HepG2 (cell line): Measurements from ENCODE around the gene EMILIN1. TPM values are rescaled to one million over a fixed set of nuclear protein-coding genes. Genes with fewer than 3 reads are reported as not detected.
A peak's percentile ranks its signal among the peaks of the same experiment; 100 is the strongest.

ENCODE experiments used
- ATAC-seq: fragments of 200-7000 bp; cut with Tn5 transposase; 3 replicates; pipeline ENCODE4 v1.9.1; 2020; ENCODE audit warnings: mild to moderate bottlenecking, moderate library complexity
- BruUV-seq: library from RNA; stranded (reverse); fragments of 400-500 nt; replicated peaks from 2 replicates; lab custom pipeline; 2021; lab: Mats Ljungman, UMichigan
- CTCF ChIA-PET: fragments of 300-600 bp; formaldehyde crosslinking; extraction: SDS; loops from one replicate; lab custom pipeline; 2021; ENCODE audit warnings: low total read pairs, inconsistent platforms, low intra/inter-chr PET ratio; lab: Yijun Ruan, JAX
- POLR2A ChIA-PET: fragments of 350-600 bp; sonication (Branson Sonifier 250); formaldehyde crosslinking; loops from one replicate; lab custom pipeline; 2020; ENCODE audit warnings: antibody characterized with exemption, inconsistent platforms; lab: Yijun Ruan, JAX
- DNase-seq: peaks from one replicate; pipeline ENCODE4 v3.0.0-alpha.2; 2015; ENCODE audit warnings: low spot score
- FAIRE-seq: peaks from 3 replicates; lab custom pipeline; 2011; peaks lifted over from hg19 to GRCh38; lab: Jason Lieb, UNC
- H2AFZ ChIP-seq: one replicate; pipeline ENCODE4 v1.6.1; 2011; ENCODE audit warnings: low read length, inconsistent platforms
- H3K27ac ChIP-seq: fragments of 300-600 bp; 3 replicates; pipeline ENCODE4 v1.8.0; 2011; ENCODE audit warnings: mixed run types, mild to moderate bottlenecking, mixed read lengths, low read length, inconsistent platforms; ENCODE audit not compliant: insufficient read depth; ENCODE audit errors: extremely low read length
- H3K27me3 ChIP-seq, 2 experiments: fragments of 200-600 bp in 1 of 2; 2 replicates in 1 of 2; 3 replicates in 1 of 2; pipeline versions ENCODE4 v1.6.0 to v1.8.0; 2011; ENCODE audit warnings: low read length in 2 of 2, mild to moderate bottlenecking in 2 of 2, moderate library complexity in 2 of 2, inconsistent platforms in 1 of 2; ENCODE audit not compliant: insufficient read depth in 2 of 2, control insufficient read depth in 1 of 2
- H3K36me3 ChIP-seq, 2 experiments: fragments of 200-600 bp in 1 of 2; replicated peaks in 1 of 2; 2 replicates in 1 of 2; 3 replicates in 1 of 2; pipeline versions ENCODE4 v1.5.1 to v1.8.0; 2011; ENCODE audit warnings: low read length in 2 of 2, inconsistent platforms in 1 of 2; ENCODE audit not compliant: insufficient read depth in 2 of 2, control insufficient read depth in 1 of 2
- H3K4me1 ChIP-seq: 2 replicates; pipeline ENCODE4 v1.5.1; 2012; ENCODE audit warnings: low read length, inconsistent platforms; ENCODE audit not compliant: insufficient read depth
- H3K4me2 ChIP-seq: 2 replicates; pipeline ENCODE4 v1.6.0; 2011; ENCODE audit warnings: low read depth, low read length, inconsistent platforms
- H3K4me3 ChIP-seq, 3 experiments: fragments of 200-600 bp in 1 of 3; sonication (generic), shearing (Covaris generic) in 1 of 3; replicated peaks in 1 of 3; 2 replicates each; pipeline ENCODE4 v1.5.1; 2011 to 2016; ENCODE audit warnings: low read length in 3 of 3, inconsistent platforms in 2 of 3, low read depth in 2 of 3, mild to moderate bottlenecking in 2 of 3, control low read depth in 1 of 3, mixed read lengths in 1 of 3; ENCODE audit not compliant: insufficient read depth in 1 of 3
- H3K79me2 ChIP-seq: one replicate; pipeline ENCODE4 v1.6.1; 2011; ENCODE audit warnings: low read length, inconsistent platforms; ENCODE audit not compliant: insufficient read depth
- H3K9ac ChIP-seq: 2 replicates; pipeline ENCODE4 v1.6.0; 2011; ENCODE audit warnings: mild to moderate bottlenecking, low read depth, low read length, inconsistent platforms; ENCODE audit not compliant: insufficient read depth
- H3K9me3 ChIP-seq: 2 replicates; pipeline ENCODE4 v1.5.1; 2012; ENCODE audit warnings: mild to moderate bottlenecking, low read length
- H4K20me1 ChIP-seq: 2 replicates; pipeline ENCODE4 v1.6.0; 2011; ENCODE audit warnings: inconsistent platforms, mild to moderate bottlenecking, low read length, moderate library complexity; ENCODE audit not compliant: insufficient read depth
- ATF1 ChIP-seq: IDR thresholded peaks from 2 replicates; pipeline ENCODE4 v1.6.1; 2016; ENCODE audit warnings: mild to moderate bottlenecking, control low read depth
- DNMT1 ChIP-seq: sonication (generic); formaldehyde crosslinking; IDR thresholded peaks from 2 replicates; pipeline ENCODE4 v1.5.1; 2020; ENCODE audit warnings: mild to moderate bottlenecking, missing genetic modification reagents
- HOXA3 ChIP-seq: sonication (generic); formaldehyde crosslinking; IDR thresholded peaks from 2 replicates; pipeline ENCODE4 v1.5.0; 2020; ENCODE audit warnings: missing genetic modification reagents
- HOXA9 ChIP-seq: sonication (generic); formaldehyde crosslinking; IDR thresholded peaks from 2 replicates; pipeline ENCODE4 v1.8.1; 2022; ENCODE audit warnings: missing genetic modification reagents, mild to moderate bottlenecking, moderate library complexity, borderline replicate concordance
- MAX ChIP-seq: IDR thresholded peaks from 2 replicates; pipeline ENCODE4 v1.6.1; 2012; ENCODE audit warnings: inconsistent platforms
- NONO ChIP-seq, 2 experiments: fragments of 450-650 bp in 1 of 2; sonication (generic) in 1 of 2; formaldehyde crosslinking in 1 of 2; IDR thresholded peaks in 1 of 2; conservative IDR thresholded peaks in 1 of 2; 2 replicates each; pipeline versions ENCODE4 v1.6.1 to v1.8.0; 2017 to 2022; ENCODE audit warnings: mild to moderate bottlenecking in 1 of 2, missing genetic modification reagents in 1 of 2, moderate library complexity in 1 of 2
- POLR2A ChIP-seq, 2 experiments: IDR thresholded peaks; 2 replicates each; pipeline ENCODE4 v1.6.1; 2011; ENCODE audit warnings: low read depth in 2 of 2, low read length in 2 of 2, mild to moderate bottlenecking in 1 of 2, moderate library complexity in 1 of 2; ENCODE audit not compliant: insufficient read depth in 1 of 2
- THYN1 ChIP-seq: sonication (generic); formaldehyde crosslinking; IDR thresholded peaks from 2 replicates; pipeline ENCODE4 v1.8.1; 2023; ENCODE audit warnings: low read depth, mild to moderate bottlenecking, moderate library complexity, missing genetic modification reagents, borderline replicate concordance
- ZNF205 ChIP-seq: IDR thresholded peaks from 2 replicates; pipeline ENCODE4 v1.6.1; 2018; ENCODE audit warnings: missing biosample characterization, missing genetic modification reagents
- ZNF280B ChIP-seq: sonication (generic); formaldehyde crosslinking; IDR thresholded peaks from 2 replicates; pipeline ENCODE4 v1.5.0; 2020; ENCODE audit warnings: missing genetic modification reagents, mild to moderate bottlenecking, borderline replicate concordance
- ZNF280D ChIP-seq: sonication (generic); formaldehyde crosslinking; IDR thresholded peaks from 2 replicates; pipeline ENCODE4 v1.5.1; 2020; ENCODE audit warnings: mild to moderate bottlenecking, missing genetic modification reagents
- ZNF772 ChIP-seq: sonication (generic); formaldehyde crosslinking; IDR thresholded peaks from 2 replicates; pipeline ENCODE4 v1.5.0; 2020; ENCODE audit warnings: mild to moderate bottlenecking, missing genetic modification reagents
- WGBS: methylation state at CpG from one replicate; pipeline ENCODE4 v1.1.6; 2017; ENCODE audit warnings: low lambda C conversion rate; 5-methylcytosine and 5-hydroxymethylcytosine counted together
- in situ Hi-C: cut with HindIII; loops from 2 replicates; pipeline ENCODE4 v1.10.0; 2017; ENCODE audit warnings: low pct_unique_long_range_greater_than_20kb; ENCODE audit not compliant: extremely low pct_ligation_motif_present
- intact Hi-C: fragments of 100-400 bp; cut with micrococcal nuclease; formaldehyde crosslinking; loops from one replicate; pipeline ENCODE4 v1.10.0; 2022; ENCODE audit not compliant: unreplicated experiment
- polyA plus RNA-seq, 8 experiments: library from polyadenylated mRNA; depleted of rRNA in 3 of 8; stranded (reverse) in 7 of 8; unstranded in 1 of 8; fragments of >200 nt; fragmentation: Illumina TruSeq in 4 of 8; extraction: Trizol in 4 of 8; gene quantifications; 2 replicates each; pipeline versions ENCODE4 v1.2.1 to v1.2.3, GENCODE V29; 2011 to 2016; ENCODE audit warnings: low read depth in 4 of 8, missing spikeins in 1 of 8, mixed read lengths in 1 of 8; ENCODE audit not compliant: insufficient read depth in 1 of 8
- total RNA-seq, 5 experiments: library from RNA; depleted of rRNA; stranded (reverse); fragments of >200 nt; fragmentation: Illumina TruSeq; extraction: Trizol; gene quantifications; 2 replicates each; pipeline ENCODE4 v1.2.3, GENCODE V29; 2016; ENCODE audit warnings: low read depth in 1 of 5

The EMILIN1 gene
- total and polyA plus RNA-seq, 2 of the 13 experiments (the other 11 are each of a cell fraction or from before 2014, with no cell fraction given) = 8.1 to 9.7 TPM

GRCh38 chr2:27131429-27131828, 53.0 kb downstream of the EMILIN1 start:
- Histone ChIP-seq H3K27me3 (no peaks in the 10 kb centered on the region; a peak in 1 of 5 replicates), H2AFZ (no peak overlapping the region), H3K79me2 (peaks cover 22% of the 10 kb centered on the region), H3K4me2 (peak overlapping the region; percentile 96; the same call in 1 of the 2 replicates), H3K36me3 (peaks cover 20 to 34% of the 10 kb centered on the region in 2 experiments), H3K9me3 (no peaks in the 10 kb centered on the region), H4K20me1 (no peaks in the 10 kb centered on the region; the same call in 1 of the 2 replicates), H3K4me3 (no peak overlapping the region), H3K9ac (no peak overlapping the region), H3K4me1 (peaks cover 45% of the 10 kb centered on the region), H3K27ac (no peak overlapping the region)
- no TSS peak for BruUV-seq
- in situ Hi-C loops = no loop called here
- 99% methylated on average over 11 of the region's 11 CpGs for WGBS
- CTCF ChIA-PET = no interaction called here
- TF ChIP-seq NONO (IDR thresholded peaks at IDR 0.05) (no peak), NONO (CRISPR knock-in tag; conservative IDR thresholded peaks at IDR 0.05) (peak; percentile 29; the same call in 1 of the 2 replicates), POLR2A (IDR thresholded peaks at IDR 0.05; ENCODE audit: insufficient read depth in 1 of 2, low read depth in 2 of 2, low read length in 2 of 2) (peak in 1 of 2 experiments; percentile 47; a peak in 2 of 4 replicates), HOXA3 (no peak), HOXA9 (0 out of 2 replicates have a peak, but pooled peaks have one; percentile 32)
- FAIRE-seq = no peak
- no peak for DNase-seq
- POLR2A ChIA-PET = interaction anchor here (1.3 to 3.6 kb wide), 4 partner anchors 7 to 51 kb away, joined by 3 to 76 read pairs (median 19); partner anchors contain the start of genes ABHD1 and TCF23
- intact Hi-C loops = no loop called here
- ATAC-seq = no peak

- BruUV-seq = TSS peak; percentile 56
- peak overlapping the region; percentile 72 for H3K27ac ChIP-seq
- ChIA-PET POLR2A (interaction anchor here (0.9 to 3.6 kb wide), 23 partner anchors 9 to 130 kb away, joined by 3 to 76 read pairs (median 7); partner anchors contain the start of genes ABHD1, AGBL5, ATRAID and CGREF1), CTCF (interaction anchor here (1.8 kb wide), 1 partner anchor 58 kb away, joined by 10 read pairs; no protein-coding TSS in a partner anchor)
- H2AFZ ChIP-seq = no peak overlapping the region
- no peak for DNase-seq
- H3K27me3 ChIP-seq = peaks cover 3 to 6% of the 10 kb centered on the region in 2 experiments; a peak in 2 of 5 replicates
- H3K9me3 ChIP-seq = no peaks in the 10 kb centered on the region
- peaks cover 44% of the 10 kb centered on the region for H3K4me1 ChIP-seq
- FAIRE-seq = no peak
- in situ Hi-C loops = no loop called here
- no peaks in the 10 kb centered on the region; the same call in 1 of the 2 replicates for H4K20me1 ChIP-seq
- intact Hi-C loops = no loop called here
- peak overlapping the region; percentile 96 for H3K4me2 ChIP-seq
- H3K79me2 ChIP-seq = peaks cover 22% of the 10 kb centered on the region
- 43% methylated on average over 14 of the region's 14 CpGs for WGBS
- H3K4me3 ChIP-seq = peak overlapping the region; percentile 92 to 100 (median 96)
- peaks cover 20 to 34% of the 10 kb centered on the region in 2 experiments for H3K36me3 ChIP-seq
- peak overlapping the region; percentile 98 for H3K9ac ChIP-seq
- ATAC-seq = no peak
- TF ChIP-seq ATF1 (no peak), THYN1 (CRISPR knock-in tag) (no peak), MAX (peak; percentile 21; the same call in 1 of the 2 replicates), ZNF280B (CRISPR knock-in tag) (no peak), ZNF772 (CRISPR knock-in tag) (peak; percentile 33; the same call in 1 of the 2 replicates), ZNF205 (no peak), ZNF280D (CRISPR knock-in tag) (no peak), DNMT1 (CRISPR knock-in tag) (no peak)
Observed at GRCh38 chr2:27133195-27133875, 54.9 kb downstream of the EMILIN1 start.
